PFSK-1 (cell line): ENCODE measurements around the gene RNF148.

Experiments used
- FOXP2 ChIP-seq: optimal IDR thresholded peaks from 2 replicates; pipeline ENCODE3; 2011; ENCODE audit warnings: borderline replicate concordance, control low read depth, inconsistent platforms; ENCODE audit not compliant: insufficient read depth; ENCODE audit errors: extremely low read length, extremely low read depth
- POLR2AphosphoS5 ChIP-seq: IDR thresholded peaks from 2 replicates; pipeline ENCODE4 v1.6.1; 2012; ENCODE audit warnings: low read depth, mild to moderate bottlenecking, control low read depth, low read length, moderate library complexity
- REST ChIP-seq, 2 experiments: IDR thresholded peaks; 2 replicates each; pipeline versions ENCODE4 v1.6.1 to v1.8.0; 2011 to 2012; ENCODE audit warnings: low read depth in 2 of 2, low read length in 2 of 2, control low read depth in 1 of 2, inconsistent platforms in 1 of 2, mild to moderate bottlenecking in 1 of 2, moderate library complexity in 1 of 2; ENCODE audit not compliant: insufficient read depth in 1 of 2
- SIN3A ChIP-seq: IDR thresholded peaks from 2 replicates; pipeline ENCODE4 v1.6.1; 2012; ENCODE audit warnings: mild to moderate bottlenecking, low read length, moderate library complexity, borderline replicate concordance; ENCODE audit not compliant: insufficient read depth
- TAF1 ChIP-seq: IDR thresholded peaks from 2 replicates; pipeline ENCODE4 v1.6.1; 2012; ENCODE audit warnings: low read length, control low read depth, borderline replicate concordance; ENCODE audit not compliant: insufficient read depth

RNF148 gene

GRCh38 chr7:122694697-122695096 lies 8.0 kb downstream of the RNF148 start:
- no peak for TF ChIP-seq FOXP2

- TF ChIP-seq SIN3A = no peak
- TF ChIP-seq FOXP2 = no peak
- no peak for TF ChIP-seq TAF1
These were observed 9.9 kb downstream of the RNF148 start for GRCh38 chr7:122692769-122693309.

GRCh38 chr7:122691569-122692235 lies 11.0 kb downstream of the RNF148 start:
- no peak for TF ChIP-seq REST (IDR thresholded peaks at IDR 0.05; ENCODE audit: insufficient read depth in 1 of 2, low read depth in 2 of 2, low read length in 2 of 2)
- TF ChIP-seq TAF1 = no peak
- no peak for TF ChIP-seq SIN3A
- no peak for TF ChIP-seq FOXP2
- no peak for TF ChIP-seq POLR2AphosphoS5

GRCh38 chr7:122689346-122690109 lies 13.2 kb downstream of the RNF148 start:
- TF ChIP-seq FOXP2 (no peak), SIN3A (no peak), TAF1 (no peak), REST (IDR thresholded peaks at IDR 0.05; ENCODE audit: insufficient read depth in 1 of 2, low read depth in 2 of 2, low read length in 2 of 2) (no peak), POLR2AphosphoS5 (no peak)

- no peak for TF ChIP-seq SIN3A
- TF ChIP-seq POLR2AphosphoS5 = no peak
- TF ChIP-seq FOXP2 = no peak
- no peak for TF ChIP-seq REST (IDR thresholded peaks at IDR 0.05; ENCODE audit: insufficient read depth in 1 of 2, low read depth in 2 of 2, low read length in 2 of 2)
- TF ChIP-seq TAF1 = no peak
These were observed 14.2 kb downstream of the RNF148 start for GRCh38 chr7:122688400-122688998.
